NCI-H2107 treated with DMSO at 0.1 percent for 48 hours (cell line): ENCODE results near the gene OR2L2.
"Not testable (repeated sequence)": the region's sequence is repeated elsewhere in the genome, so short reads cannot be mapped to it uniquely, and the experiment has no call there.

Experiments used
- DNase-seq: peaks from one replicate; lab custom pipeline; 2025; ENCODE audit not compliant: unreplicated experiment; lab: John Stamatoyannopoulos, UW

OR2L2 gene

GRCh38 chr1:248029770-248030169 is at the start of gene OR2L2:
TSS of gene OR2L2 (plus strand) at chr1:248030070. CDS start at chr1:248038268, 8,198 bp downstream.
- no peak for DNase-seq

- DNase-seq: no peak
Observed at GRCh38 chr1:247992986-247993385, 36.9 kb upstream of the OR2L2 start.

- DNase-seq: no peak
Observed at GRCh38 chr1:247998811-247999210, 31.1 kb upstream of the OR2L2 start.

- no peak for DNase-seq
Observed at GRCh38 chr1:248000169-248000568, 29.7 kb upstream of the OR2L2 start.

GRCh38 chr1:248007778-248008177 is 22.1 kb upstream of the OR2L2 start:
- no peak for DNase-seq

- DNase-seq: no peak
Observed at GRCh38 chr1:248009681-248010080, 20.2 kb upstream of the OR2L2 start.

- DNase-seq: no peak
Observed at GRCh38 chr1:248013229-248013710, 16.6 kb upstream of the OR2L2 start, which contains the start of gene OR2L5. TSS of gene OR2L5 (plus strand) at chr1:248013660. CDS start at chr1:248021948, 8,288 bp downstream.

- DNase-seq: no peak
Observed at GRCh38 chr1:248015803-248016202, 14.1 kb upstream of the OR2L2 start.

GRCh38 chr1:248045209-248045608 is 15.3 kb downstream of the OR2L2 start:
- no peak for DNase-seq

- no peak for DNase-seq
Observed at GRCh38 chr1:248046536-248046935, 16.7 kb downstream of the OR2L2 start, which contains the start of gene OR2L3. TSS of gene OR2L3 (plus strand) at chr1:248046836. CDS start at chr1:248060682, 13,846 bp downstream.

- DNase-seq: no peak
Observed at GRCh38 chr1:248047008-248047407, 17.1 kb downstream of the OR2L2 start.

GRCh38 chr1:248054671-248055070 is 24.8 kb downstream of the OR2L2 start:
- DNase-seq: no peak

- DNase-seq: no peak
Observed at GRCh38 chr1:248055261-248055660, 25.4 kb downstream of the OR2L2 start.

- DNase-seq: no peak
Observed at GRCh38 chr1:248065071-248065470, 35.2 kb downstream of the OR2L2 start.

GRCh38 chr1:248065604-248066003 is 35.7 kb downstream of the OR2L2 start:
- DNase-seq: no peak

- DNase-seq: not testable (repeated sequence)
Observed at GRCh38 chr1:248083864-248084263, 54.0 kb downstream of the OR2L2 start.
